Activated CD8-positive, alpha-beta T cell treated with anti-CD3 and anti-CD28 coated beads, Interleukin-2, amount 10 ng/mL, durations not matched to agents 7 days and 5 days (primary cell): ENCODE data around the gene KRT80. TPM values are rescaled to one million over a fixed set of nuclear protein-coding genes. Genes with fewer than 3 reads are reported as not detected.
A peak's percentile ranks its signal among the peaks of the same experiment; 100 is the strongest.

Source experiments
- ATAC-seq: fragments of 150-1000 bp; cut with Tn5 transposase; one replicate; pipeline ENCODE4 v1.10.0; 2021; ENCODE audit warnings: moderate library complexity
- CTCF ChIA-PET: fragments of 350-600 bp; sonication (Branson Sonifier 250); formaldehyde crosslinking; loops from one replicate; lab custom pipeline; 2021; ENCODE audit warnings: antibody characterized with exemption; lab: Charles Lee
- POLR2A ChIA-PET: fragments of 350-600 bp; sonication (Branson Sonifier 250); formaldehyde crosslinking; loops from one replicate; lab custom pipeline; 2021; ENCODE audit warnings: antibody characterized with exemption; lab: Charles Lee
- DNase-seq: peaks from one replicate; pipeline ENCODE4 v3.0.0-alpha.2; 2020
- H3K27ac Mint-ChIP-seq: one replicate; pipeline ENCODE4 v1.8.0; 2021; ENCODE audit warnings: mild to moderate bottlenecking, mixed read lengths
- H3K27me3 Mint-ChIP-seq: one replicate; pipeline ENCODE4 v1.8.0; 2021; ENCODE audit warnings: low read depth, mixed read lengths
- H3K36me3 Mint-ChIP-seq: one replicate; pipeline ENCODE4 v1.8.0; 2021; ENCODE audit warnings: low read depth, mixed read lengths
- H3K4me1 Mint-ChIP-seq: one replicate; pipeline ENCODE4 v1.8.0; 2021; ENCODE audit warnings: low read depth, mixed read lengths
- H3K4me3 Mint-ChIP-seq: one replicate; pipeline ENCODE4 v1.8.0; 2021; ENCODE audit warnings: mild to moderate bottlenecking, mixed read lengths
- H3K9me3 Mint-ChIP-seq: one replicate; pipeline ENCODE4 v1.8.0; 2022; ENCODE audit warnings: mixed read lengths; ENCODE audit not compliant: insufficient read depth
- total RNA-seq, 2 experiments: library from RNA; stranded (reverse); gene quantifications; one replicate each; pipeline ENCODE4 v1.2.3, GENCODE V29; 2021

KRT80 gene
- total RNA-seq, 2 experiments from 2014 or later: not detected

DNA sequence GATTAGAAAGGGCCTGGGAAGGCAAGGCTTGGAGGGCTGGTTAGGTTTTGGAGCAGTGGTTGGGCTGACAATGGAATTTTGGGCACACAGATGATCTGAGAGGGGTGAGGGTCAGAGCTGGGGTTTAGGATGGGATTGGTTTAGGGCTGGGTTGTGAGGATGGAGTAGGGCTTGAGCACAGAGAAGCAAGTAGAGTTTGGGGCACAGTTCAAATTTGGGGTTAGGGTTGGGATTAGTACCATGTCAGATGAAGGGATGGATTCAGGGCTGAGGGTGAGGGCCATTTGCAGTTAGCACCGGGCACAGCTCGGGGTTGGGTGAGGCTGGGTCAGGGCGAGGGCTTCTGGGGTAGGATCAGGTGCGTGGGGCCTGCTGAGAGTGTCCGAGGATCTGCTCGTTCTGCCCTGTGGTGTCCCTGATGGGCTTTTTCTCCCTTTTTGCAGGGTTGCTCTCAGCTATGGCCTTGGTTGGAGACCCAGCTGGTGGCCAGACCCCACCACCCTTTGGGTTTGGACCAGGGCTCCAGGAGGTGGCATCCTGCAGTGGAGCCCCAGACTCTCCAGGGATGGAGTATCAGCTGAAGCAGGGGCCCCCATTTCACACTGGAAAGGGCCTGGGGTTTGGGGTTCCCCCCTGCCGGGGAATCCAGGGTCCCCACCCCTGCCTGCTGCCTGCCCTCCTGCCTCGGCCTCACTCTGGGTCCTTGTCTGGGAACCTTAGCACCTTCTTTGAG lies 45.6 kb downstream of the KRT80 start:
- H3K4me1 Mint-ChIP-seq: peaks cover 1% of the 10 kb centered on the region
- H3K36me3 Mint-ChIP-seq: no peaks in the 10 kb centered on the region
- H3K4me3 Mint-ChIP-seq: no peak overlapping the region
- DNase-seq: no peak
- no peak overlapping the region for H3K27ac Mint-ChIP-seq
- ATAC-seq: no peak
- CTCF ChIA-PET: no interaction called here
- H3K27me3 Mint-ChIP-seq: peaks cover 2% of the 10 kb centered on the region
- POLR2A ChIA-PET: no interaction called here
- no peaks in the 10 kb centered on the region for H3K9me3 Mint-ChIP-seq

- Mint-ChIP-seq H3K4me3 (no peak overlapping the region), H3K27ac (no peak overlapping the region), H3K36me3 (no peaks in the 10 kb centered on the region), H3K9me3 (no peaks in the 10 kb centered on the region), H3K4me1 (no peaks in the 10 kb centered on the region), H3K27me3 (peaks cover 6% of the 10 kb centered on the region)
- ChIA-PET CTCF (no interaction called here), POLR2A (no interaction called here)
- ATAC-seq (no peak), DNase-seq (no peak)
Measured at GRCh38 chr12:52145228-52146088, 46.4 kb downstream of the KRT80 start.

GRCh38 chr12:52144512-52145227 lies 47.1 kb downstream of the KRT80 start:
- no peaks in the 10 kb centered on the region for H3K36me3 Mint-ChIP-seq
- POLR2A ChIA-PET: interaction anchor here (0.6 kb wide), 1 partner anchor 224 kb away, joined by 3 read pairs; no protein-coding TSS in a partner anchor

DNA sequence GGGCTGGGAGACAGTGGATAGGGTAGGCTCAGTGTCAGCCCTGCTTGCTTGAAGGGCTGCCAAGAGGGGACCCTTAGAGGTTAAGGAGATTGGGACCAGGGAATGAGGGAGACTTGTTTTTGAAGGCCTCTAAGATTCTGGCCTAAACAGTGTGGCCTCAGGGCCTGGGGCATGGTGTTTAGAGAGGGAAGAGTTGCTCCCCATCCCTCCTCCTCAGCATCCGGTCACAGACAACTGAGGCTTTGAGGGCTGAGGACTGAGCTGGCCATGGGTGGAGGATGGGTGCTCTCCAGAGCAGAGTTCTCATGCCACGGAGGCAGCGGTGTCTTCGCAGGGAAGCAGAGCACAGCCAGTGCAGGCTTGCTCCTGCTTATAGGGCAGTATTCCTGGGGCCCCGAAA lies 49.4 kb downstream of the KRT80 start:
- POLR2A ChIA-PET: no interaction called here
- Mint-ChIP-seq H3K9me3 (no peaks in the 10 kb centered on the region), H3K27me3 (peaks cover 11% of the 10 kb centered on the region), H3K4me1 (no peaks in the 10 kb centered on the region), H3K27ac (no peak overlapping the region), H3K4me3 (no peak overlapping the region), H3K36me3 (no peaks in the 10 kb centered on the region)
- CTCF ChIA-PET: interaction anchor here (1.3 kb wide), 1 partner anchor 221 kb away, joined by 3 read pairs; no protein-coding TSS in a partner anchor
- ATAC-seq (no peak), DNase-seq (no peak)

More at GRCh38 chr12:52144512-52145227, 47.1 kb downstream of the KRT80 start:
- DNase-seq (no peak), ATAC-seq (no peak)
- Mint-ChIP-seq H3K27me3 (peaks cover 6% of the 10 kb centered on the region), H3K4me1 (no peaks in the 10 kb centered on the region), H3K9me3 (no peaks in the 10 kb centered on the region), H3K4me3 (no peak overlapping the region), H3K27ac (no peak overlapping the region)
- CTCF ChIA-PET: no interaction called here

DNA sequence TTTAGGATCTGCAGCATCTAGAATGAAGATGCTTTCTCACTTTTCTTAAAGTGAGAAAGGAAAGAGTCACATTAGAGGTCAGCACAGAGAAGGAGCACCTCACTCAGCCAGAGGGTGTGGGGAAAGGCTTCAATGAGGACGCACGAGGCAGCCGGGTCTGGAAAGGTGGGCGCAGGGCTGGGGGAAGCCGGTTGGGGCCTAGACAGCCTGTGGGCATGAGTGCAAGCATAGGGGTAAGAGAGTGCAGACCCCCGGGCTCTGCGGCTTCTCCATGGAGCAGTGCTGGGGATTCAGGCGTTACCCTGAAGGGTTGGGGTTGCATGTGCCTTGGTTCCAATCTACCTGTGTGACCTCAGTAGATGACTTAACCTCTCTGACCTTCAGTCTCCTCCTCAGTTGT lies 49.9 kb downstream of the KRT80 start:
- ATAC-seq (no peak), DNase-seq (no peak)
- H3K4me3 Mint-ChIP-seq: no peak overlapping the region
- H3K9me3 Mint-ChIP-seq: no peaks in the 10 kb centered on the region
- ChIA-PET POLR2A (no interaction called here), CTCF (no interaction called here)
- no peak overlapping the region for H3K27ac Mint-ChIP-seq
- H3K36me3 Mint-ChIP-seq: no peaks in the 10 kb centered on the region
- no peaks in the 10 kb centered on the region for H3K4me1 Mint-ChIP-seq
- peaks cover 11% of the 10 kb centered on the region for H3K27me3 Mint-ChIP-seq

GRCh38 chr12:52141306-52141705 lies 50.5 kb downstream of the KRT80 start:
- ChIA-PET POLR2A (no interaction called here), CTCF (interaction anchor here (0.9 kb wide), 1 partner anchor 14 kb away, joined by 3 read pairs; no protein-coding TSS in a partner anchor)
- Mint-ChIP-seq H3K27ac (no peak overlapping the region), H3K4me3 (no peak overlapping the region), H3K36me3 (no peaks in the 10 kb centered on the region), H3K9me3 (no peaks in the 10 kb centered on the region), H3K4me1 (no peaks in the 10 kb centered on the region), H3K27me3 (peaks cover 11% of the 10 kb centered on the region)
- DNase-seq: no peak
- no peak for ATAC-seq

GRCh38 chr12:52139579-52140062 lies 52.2 kb downstream of the KRT80 start:
- H3K4me3 Mint-ChIP-seq: no peak overlapping the region
- DNase-seq (peak; percentile 54), ATAC-seq (peak; percentile 76)
- no peak overlapping the region for H3K27ac Mint-ChIP-seq
- H3K4me1 Mint-ChIP-seq: no peaks in the 10 kb centered on the region
- peaks cover 12% of the 10 kb centered on the region for H3K27me3 Mint-ChIP-seq
- H3K36me3 Mint-ChIP-seq: no peaks in the 10 kb centered on the region
- POLR2A ChIA-PET: no interaction called here
- CTCF ChIA-PET: no interaction called here
- H3K9me3 Mint-ChIP-seq: no peaks in the 10 kb centered on the region

GRCh38 chr12:52139147-52139546 lies 52.7 kb downstream of the KRT80 start:
- Mint-ChIP-seq H3K4me1 (no peaks in the 10 kb centered on the region), H3K27me3 (peaks cover 13% of the 10 kb centered on the region), H3K36me3 (no peaks in the 10 kb centered on the region), H3K9me3 (no peaks in the 10 kb centered on the region), H3K4me3 (no peak overlapping the region), H3K27ac (no peak overlapping the region)
- POLR2A ChIA-PET: no interaction called here
- ATAC-seq: no peak
- DNase-seq: no peak
- CTCF ChIA-PET: interaction anchor here (0.6 to 1.2 kb wide), 2 partner anchors 9 to 139 kb away, joined by 3 read pairs; no protein-coding TSS in a partner anchor

DNA sequence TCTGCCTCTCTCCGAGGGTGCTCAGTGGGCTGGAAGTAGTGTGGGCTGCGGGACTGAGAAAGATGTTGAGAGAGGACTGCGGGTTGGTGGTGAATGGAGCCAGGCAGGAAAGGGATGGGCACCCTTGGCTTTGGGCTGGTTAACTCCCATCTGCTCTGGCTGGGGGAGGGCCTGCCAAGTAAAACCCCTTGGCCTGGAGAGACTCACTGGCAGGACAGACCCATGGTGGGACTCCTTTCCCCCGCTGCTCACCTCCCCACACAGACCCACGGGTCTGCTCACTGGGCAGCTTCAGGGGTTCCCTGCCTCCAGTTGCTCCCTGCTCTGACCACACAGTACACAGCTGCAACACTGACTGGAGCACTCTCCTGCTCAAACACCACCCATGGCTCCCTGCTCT lies 54.1 kb downstream of the KRT80 start:
- CTCF ChIA-PET: interaction anchor here (1.0 to 1.3 kb wide), 3 partner anchors 10 to 74 kb away, joined by 3 read pairs; no protein-coding TSS in a partner anchor
- DNase-seq (no peak), ATAC-seq (no peak)
- Mint-ChIP-seq H3K27ac (no peak overlapping the region), H3K4me1 (no peaks in the 10 kb centered on the region), H3K4me3 (no peak overlapping the region), H3K27me3 (peaks cover 18% of the 10 kb centered on the region), H3K36me3 (no peaks in the 10 kb centered on the region), H3K9me3 (no peaks in the 10 kb centered on the region)
- POLR2A ChIA-PET: no interaction called here

DNA sequence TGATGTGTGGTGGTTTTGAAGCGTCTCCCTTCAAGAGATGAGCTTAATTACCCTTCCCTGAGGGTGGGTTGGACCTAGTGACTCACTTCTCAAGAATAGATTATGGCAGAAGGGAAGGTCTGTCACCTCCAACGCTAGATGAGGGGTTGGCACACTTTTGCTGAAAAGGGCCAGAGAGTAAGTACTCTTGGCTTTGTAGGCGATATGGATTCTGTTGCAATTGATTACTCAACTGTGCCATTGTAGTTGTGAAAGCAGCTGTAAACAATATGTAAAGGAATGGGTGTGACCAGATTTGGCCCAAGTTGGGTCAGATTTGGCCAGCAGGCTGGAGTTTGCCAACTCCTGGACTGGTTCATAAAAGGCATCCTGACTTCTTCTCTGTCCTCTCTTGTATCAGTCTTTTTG lies 59.1 kb downstream of the KRT80 start:
- CTCF ChIA-PET: interaction anchor here (1.5 to 2.0 kb wide), 2 partner anchors 11 to 107 kb away, joined by 6 to 11 read pairs; no protein-coding TSS in a partner anchor
- POLR2A ChIA-PET: no interaction called here
- H3K9me3 Mint-ChIP-seq: no peaks in the 10 kb centered on the region
- peaks cover 14% of the 10 kb centered on the region for H3K27me3 Mint-ChIP-seq
- H3K4me1 Mint-ChIP-seq: no peaks in the 10 kb centered on the region
- no peak overlapping the region for H3K27ac Mint-ChIP-seq
- no peak overlapping the region for H3K4me3 Mint-ChIP-seq
- no peaks in the 10 kb centered on the region for H3K36me3 Mint-ChIP-seq
- ATAC-seq: no peak
- no peak for DNase-seq

GRCh38 chr12:52130711-52131110 lies 61.1 kb downstream of the KRT80 start:
- no peak for ATAC-seq
- Mint-ChIP-seq H3K27ac (no peak overlapping the region), H3K9me3 (no peaks in the 10 kb centered on the region), H3K27me3 (peaks cover 16% of the 10 kb centered on the region), H3K4me3 (no peak overlapping the region), H3K36me3 (no peaks in the 10 kb centered on the region), H3K4me1 (no peaks in the 10 kb centered on the region)
- ChIA-PET CTCF (interaction anchor here (1.2 kb wide), 1 partner anchor 106 kb away, joined by 3 read pairs; no protein-coding TSS in a partner anchor), POLR2A (no interaction called here)
- no peak for DNase-seq
